HG03060 (cell line): ENCODE results near the gene ASTN2.

Experiments
- ATAC-seq: cut with Tn5 transposase; IDR thresholded peaks from one replicate; pipeline ENCODE4 v1.9.1; 2021; ENCODE audit warnings: low read depth, moderate number of reproducible peaks; ENCODE audit not compliant: unreplicated experiment

The ASTN2 gene, protein sequence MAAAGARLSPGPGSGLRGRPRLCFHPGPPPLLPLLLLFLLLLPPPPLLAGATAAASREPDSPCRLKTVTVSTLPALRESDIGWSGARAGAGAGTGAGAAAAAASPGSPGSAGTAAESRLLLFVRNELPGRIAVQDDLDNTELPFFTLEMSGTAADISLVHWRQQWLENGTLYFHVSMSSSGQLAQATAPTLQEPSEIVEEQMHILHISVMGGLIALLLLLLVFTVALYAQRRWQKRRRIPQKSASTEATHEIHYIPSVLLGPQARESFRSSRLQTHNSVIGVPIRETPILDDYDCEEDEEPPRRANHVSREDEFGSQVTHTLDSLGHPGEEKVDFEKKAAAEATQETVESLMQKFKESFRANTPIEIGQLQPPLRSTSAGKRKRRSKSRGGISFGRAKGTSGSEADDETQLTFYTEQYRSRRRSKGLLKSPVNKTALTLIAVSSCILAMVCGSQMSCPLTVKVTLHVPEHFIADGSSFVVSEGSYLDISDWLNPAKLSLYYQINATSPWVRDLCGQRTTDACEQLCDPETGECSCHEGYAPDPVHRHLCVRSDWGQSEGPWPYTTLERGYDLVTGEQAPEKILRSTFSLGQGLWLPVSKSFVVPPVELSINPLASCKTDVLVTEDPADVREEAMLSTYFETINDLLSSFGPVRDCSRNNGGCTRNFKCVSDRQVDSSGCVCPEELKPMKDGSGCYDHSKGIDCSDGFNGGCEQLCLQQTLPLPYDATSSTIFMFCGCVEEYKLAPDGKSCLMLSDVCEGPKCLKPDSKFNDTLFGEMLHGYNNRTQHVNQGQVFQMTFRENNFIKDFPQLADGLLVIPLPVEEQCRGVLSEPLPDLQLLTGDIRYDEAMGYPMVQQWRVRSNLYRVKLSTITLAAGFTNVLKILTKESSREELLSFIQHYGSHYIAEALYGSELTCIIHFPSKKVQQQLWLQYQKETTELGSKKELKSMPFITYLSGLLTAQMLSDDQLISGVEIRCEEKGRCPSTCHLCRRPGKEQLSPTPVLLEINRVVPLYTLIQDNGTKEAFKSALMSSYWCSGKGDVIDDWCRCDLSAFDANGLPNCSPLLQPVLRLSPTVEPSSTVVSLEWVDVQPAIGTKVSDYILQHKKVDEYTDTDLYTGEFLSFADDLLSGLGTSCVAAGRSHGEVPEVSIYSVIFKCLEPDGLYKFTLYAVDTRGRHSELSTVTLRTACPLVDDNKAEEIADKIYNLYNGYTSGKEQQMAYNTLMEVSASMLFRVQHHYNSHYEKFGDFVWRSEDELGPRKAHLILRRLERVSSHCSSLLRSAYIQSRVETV (N-terminal part only)

GRCh38 chr9:117414906-117415331 lies at the start of gene ASTN2:
TSS of gene ASTN2 (minus strand) at chr9:117415057. CDS start at chr9:117414938, 119 bp downstream.
- ATAC-seq, result no peak

- no peak for ATAC-seq
These were observed 48.0 kb upstream of the ASTN2 start for GRCh38 chr9:117462861-117463260.

DNA sequence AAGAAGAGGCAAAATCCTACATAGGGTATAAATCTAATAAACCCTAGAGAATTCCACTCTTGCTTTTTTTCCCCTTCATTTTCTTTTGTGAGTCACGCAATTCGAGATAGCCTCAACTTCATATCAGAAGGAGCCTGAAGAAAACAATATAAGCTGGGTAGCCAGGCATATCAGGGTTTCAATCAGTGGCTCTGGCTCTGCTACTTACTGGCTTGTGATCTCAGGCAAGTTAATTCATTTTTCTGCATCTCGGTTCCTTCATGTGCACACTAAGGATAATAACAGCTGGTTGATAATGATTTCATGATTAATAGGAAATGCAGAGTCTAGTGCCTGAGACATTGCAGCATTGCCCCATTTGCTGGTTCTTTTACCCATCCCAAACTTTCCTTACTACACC lies 46.5 kb upstream of the ASTN2 start:
- ATAC-seq, result no peak

- ATAC-seq, result no peak
These were observed 45.9 kb upstream of the ASTN2 start for GRCh38 chr9:117460743-117461142.

DNA sequence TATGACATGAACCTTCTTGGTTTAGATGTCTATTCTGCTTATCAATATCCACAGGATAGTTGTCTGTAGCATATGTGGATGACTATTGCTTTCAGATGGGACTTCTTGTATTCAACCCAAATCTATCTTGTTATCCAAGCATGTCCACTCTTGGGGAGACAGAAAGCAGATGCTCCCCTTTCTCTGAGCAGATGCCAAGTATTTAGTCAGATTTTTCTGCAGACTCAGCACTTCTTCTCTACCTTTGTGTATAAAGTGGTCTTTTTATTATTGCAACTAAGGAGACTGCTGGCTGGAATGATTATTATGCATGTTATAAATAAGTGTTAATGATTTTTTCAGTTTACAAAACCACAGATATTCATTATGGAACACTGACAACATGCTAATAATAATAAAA lies 45.1 kb upstream of the ASTN2 start:
- ATAC-seq, result no peak

- no peak for ATAC-seq
These were observed 43.2 kb upstream of the ASTN2 start for GRCh38 chr9:117458066-117458465.

DNA sequence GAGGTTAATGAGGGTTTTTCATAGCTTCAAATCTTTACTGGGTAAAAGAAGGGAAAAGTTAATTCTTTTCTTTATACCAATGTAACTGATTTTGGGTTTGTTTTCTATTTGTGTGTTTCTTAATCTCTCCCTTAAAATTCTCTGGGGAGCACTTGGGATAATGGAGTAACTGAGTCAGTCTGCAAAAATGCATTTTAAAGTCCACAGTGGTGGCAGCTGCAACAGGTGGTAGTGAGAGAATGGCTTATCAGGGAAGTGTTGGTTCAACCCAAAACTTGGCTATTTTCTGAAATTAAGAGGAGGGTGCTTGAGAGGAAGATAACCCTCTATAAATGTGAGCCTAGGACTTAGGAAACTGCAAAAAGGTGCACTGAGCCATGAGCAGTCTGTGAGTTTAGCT lies 39.9 kb upstream of the ASTN2 start:
- no peak for ATAC-seq

GRCh38 chr9:117453737-117454136 lies 38.9 kb upstream of the ASTN2 start:
- no peak for ATAC-seq

- no peak for ATAC-seq
These were observed 36.5 kb upstream of the ASTN2 start for GRCh38 chr9:117451311-117451710.

DNA sequence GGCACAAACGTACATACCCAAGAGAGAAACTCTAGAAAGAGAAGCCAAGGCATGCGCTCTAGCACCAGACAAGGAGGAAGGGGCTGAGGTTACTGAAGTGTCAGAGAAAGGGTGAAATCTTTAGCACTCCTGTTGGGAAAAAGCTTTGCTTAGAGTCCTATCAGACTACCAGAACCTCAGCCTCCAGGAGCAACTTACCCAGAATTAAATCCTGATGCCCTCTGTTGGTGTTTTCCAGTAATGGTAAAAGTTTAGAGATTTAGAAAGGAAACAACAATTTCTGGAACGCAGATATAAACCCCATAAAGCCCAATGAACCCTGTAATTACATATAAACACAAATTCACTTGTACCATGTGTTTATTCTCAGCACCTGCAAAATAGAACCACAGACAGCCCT lies 33.2 kb upstream of the ASTN2 start:
- ATAC-seq, result no peak

- no peak for ATAC-seq
These were observed 30.8 kb upstream of the ASTN2 start for GRCh38 chr9:117445631-117446030.

DNA sequence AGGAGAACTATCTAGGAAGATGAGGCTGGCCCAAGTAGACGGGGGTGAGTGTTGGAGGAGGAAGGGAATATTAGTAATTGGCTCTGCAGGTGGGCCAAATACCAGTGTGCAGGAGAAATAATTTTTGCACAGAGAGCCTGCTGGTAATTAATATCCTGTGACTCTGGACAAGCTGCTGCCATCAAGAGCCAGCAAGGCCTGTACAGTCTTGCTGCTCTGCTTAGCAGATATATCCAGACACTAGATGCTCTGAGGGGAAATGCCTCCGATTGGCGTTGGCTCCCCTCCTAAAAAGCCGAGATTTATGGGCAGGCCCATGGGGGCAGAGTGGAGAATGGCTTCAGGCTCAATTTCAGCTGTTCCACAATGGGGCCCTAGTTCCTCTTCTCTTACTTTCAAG lies 29.6 kb upstream of the ASTN2 start:
- no peak for ATAC-seq

DNA sequence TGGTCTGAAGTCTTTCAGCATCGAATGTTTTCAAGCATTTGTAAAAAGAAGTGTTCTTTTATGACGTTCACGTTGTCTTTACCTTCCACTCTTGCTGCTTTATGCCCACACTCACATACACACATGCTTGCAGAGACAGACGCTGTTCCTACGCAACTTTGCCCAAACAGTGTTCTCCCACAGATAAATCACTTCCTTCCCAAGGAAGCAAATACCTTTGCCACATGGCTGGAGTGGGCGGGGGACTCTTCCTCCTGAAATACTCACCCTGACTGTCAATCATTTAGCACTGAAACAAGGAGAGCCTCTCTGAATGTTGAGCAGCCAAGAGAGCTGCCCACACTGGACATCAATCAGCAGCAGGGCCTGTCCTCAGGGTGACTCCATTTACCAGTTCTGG lies 22.4 kb upstream of the ASTN2 start:
- no peak for ATAC-seq

DNA sequence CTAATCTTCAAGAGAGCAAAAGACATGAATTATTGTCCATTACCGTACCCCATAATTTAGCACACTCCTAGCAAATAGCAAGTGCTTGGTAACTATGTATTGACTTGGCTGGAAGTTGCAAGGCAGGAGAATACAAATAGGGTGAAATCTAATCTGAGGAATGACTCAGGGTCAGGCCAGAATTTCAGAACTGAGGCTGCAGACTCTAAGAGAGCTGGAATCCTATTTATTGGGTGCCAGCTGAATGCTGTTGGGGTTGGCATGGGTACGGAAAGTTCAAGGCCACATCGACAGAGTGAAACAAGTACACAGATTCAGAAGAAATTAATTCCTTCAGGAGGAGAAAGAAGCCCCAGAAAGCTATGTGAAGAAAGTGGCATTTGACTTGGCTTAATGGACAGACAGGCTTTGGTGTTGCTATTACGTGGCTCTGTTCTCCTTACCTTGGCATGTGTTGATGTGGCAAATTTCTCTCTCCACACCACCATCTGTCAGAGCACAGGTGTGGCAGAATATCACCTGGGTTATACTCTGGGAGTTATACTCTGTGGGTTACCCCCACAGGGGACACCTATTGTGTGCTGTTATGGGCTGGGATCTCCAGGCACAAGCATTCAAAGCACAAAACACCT lies 20.9 kb upstream of the ASTN2 start:
- ATAC-seq, result no peak

GRCh38 chr9:117434566-117434965 lies 19.7 kb upstream of the ASTN2 start:
- ATAC-seq, result no peak

GRCh38 chr9:117430813-117431212 lies 16.0 kb upstream of the ASTN2 start:
- ATAC-seq, result no peak

GRCh38 chr9:117427357-117427913 lies 12.6 kb upstream of the ASTN2 start:
- no peak for ATAC-seq

DNA sequence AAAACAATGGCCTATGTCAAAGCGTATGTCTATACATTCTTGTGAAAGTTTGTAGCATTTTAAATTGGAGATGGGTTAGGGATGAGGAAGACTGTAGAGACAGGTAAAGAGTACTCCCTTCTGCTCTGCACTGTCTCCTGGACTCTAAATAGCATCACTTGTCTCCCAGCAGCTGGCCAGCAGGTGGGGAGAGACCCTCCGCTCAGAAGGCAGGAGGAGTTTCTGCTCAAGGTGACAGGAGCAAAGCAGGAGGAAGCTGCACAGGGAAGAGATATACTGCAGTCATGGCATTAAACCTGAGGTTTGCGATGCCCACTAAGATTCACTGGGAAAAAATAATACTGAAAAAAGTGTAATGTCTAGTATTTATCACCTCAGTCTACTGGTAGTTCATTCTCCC lies 10.7 kb upstream of the ASTN2 start:
- no peak for ATAC-seq

GRCh38 chr9:117424291-117424690 lies 9.4 kb upstream of the ASTN2 start:
- ATAC-seq, result no peak

DNA sequence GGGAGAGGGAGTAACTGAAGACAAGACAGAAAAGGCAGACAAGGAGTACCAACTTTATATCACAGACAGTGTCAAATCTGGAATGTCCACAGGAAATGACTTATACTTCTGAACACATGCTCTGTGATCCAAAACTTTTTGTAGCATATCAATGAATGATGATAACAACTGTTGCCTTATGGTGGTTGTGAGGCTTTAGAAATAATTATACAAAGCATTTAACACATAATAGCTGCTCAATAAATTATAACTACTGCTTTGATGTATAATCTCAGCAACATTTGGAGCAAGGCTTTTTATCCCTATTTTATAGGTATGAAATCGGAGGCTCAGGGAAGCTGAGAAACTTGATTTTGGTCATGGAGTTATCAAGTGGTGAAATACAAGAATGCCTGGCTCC lies 3.3 kb upstream of the ASTN2 start:
- ATAC-seq, result no peak
